HFFc6 (cell line): Measurements from ENCODE around the gene MTTP. TPM values are rescaled to one million over a fixed set of nuclear protein-coding genes. Genes with fewer than 3 reads are reported as not detected.

Experiments used
- DNase-seq: peaks from one replicate; pipeline ENCODE4 v3.0.0-alpha.2; 2018
- H3K27ac Mint-ChIP-seq: 2 replicates; pipeline ENCODE4 v1.8.0; 2020; ENCODE audit warnings: mild to moderate bottlenecking, mixed read lengths
- H3K27me3 Mint-ChIP-seq: 2 replicates; pipeline ENCODE4 v1.8.0; 2021; ENCODE audit warnings: mild to moderate bottlenecking, moderate library complexity, mixed read lengths; ENCODE audit not compliant: insufficient read depth
- H3K36me3 Mint-ChIP-seq: 2 replicates; pipeline ENCODE4 v1.8.0; 2021; ENCODE audit warnings: low read depth, mixed read lengths
- H3K4me1 Mint-ChIP-seq: 2 replicates; pipeline ENCODE4 v1.8.0; 2020; ENCODE audit warnings: low read depth, mixed read lengths
- H3K4me3 Mint-ChIP-seq: 2 replicates; pipeline ENCODE4 v1.8.0; 2020; ENCODE audit warnings: mild to moderate bottlenecking, moderate library complexity, mixed read lengths
- H3K9me3 Mint-ChIP-seq: 2 replicates; pipeline ENCODE4 v1.8.0; 2020; ENCODE audit warnings: mild to moderate bottlenecking, mixed read lengths
- CTCF ChIP-seq: fragments of 200-600 bp; sonication (generic); IDR thresholded peaks from 2 replicates; pipeline ENCODE4 v1.5.0; 2021; ENCODE audit warnings: antibody characterized with exemption, mild to moderate bottlenecking
- total RNA-seq, 6 experiments: library from RNA; stranded (reverse); fragmentation: NEBNext Ultra II Directional; extraction: Animal tissue kit (Norgen Biotek cat#: 25700); gene quantifications; 2 replicates in 1 of 6; 3 replicates in 5 of 6; pipeline ENCODE4 v1.2.3, GENCODE V29; 2021

The MTTP gene
- total RNA-seq, 6 experiments from 2014 or later: not detected

- Mint-ChIP-seq H3K4me1 (no peaks in the 10 kb centered on the region), H3K36me3 (no peaks in the 10 kb centered on the region), H3K27ac (no peak overlapping the region), H3K27me3 (peaks cover 4% of the 10 kb centered on the region; the same call in 1 of the 2 replicates), H3K4me3 (no peak overlapping the region), H3K9me3 (no peaks in the 10 kb centered on the region)
- DNase-seq: no peak
- no peak for TF ChIP-seq CTCF
These were observed 37.7 kb downstream of the MTTP start for GRCh38 chr4:99612281-99612680.

- Mint-ChIP-seq H3K27me3 (peaks cover 4% of the 10 kb centered on the region; the same call in 1 of the 2 replicates), H3K27ac (no peak overlapping the region), H3K36me3 (no peaks in the 10 kb centered on the region), H3K4me1 (no peaks in the 10 kb centered on the region), H3K9me3 (no peaks in the 10 kb centered on the region), H3K4me3 (no peak overlapping the region)
- no peak for TF ChIP-seq CTCF
- no peak for DNase-seq
These were observed 38.1 kb downstream of the MTTP start for GRCh38 chr4:99612704-99613103.

- Mint-ChIP-seq H3K9me3 (no peaks in the 10 kb centered on the region), H3K36me3 (no peaks in the 10 kb centered on the region), H3K4me3 (no peak overlapping the region), H3K27ac (no peak overlapping the region), H3K4me1 (no peaks in the 10 kb centered on the region), H3K27me3 (peaks cover 4% of the 10 kb centered on the region; the same call in 1 of the 2 replicates)
- DNase-seq: no peak
- TF ChIP-seq CTCF: no peak
These were observed 39.9 kb downstream of the MTTP start for GRCh38 chr4:99614491-99614890.

GRCh38 chr4:99615170-99615820 is 40.7 kb downstream of the MTTP start:
- no peak overlapping the region for H3K4me3 Mint-ChIP-seq

GRCh38 chr4:99617374-99617773 is 42.8 kb downstream of the MTTP start:
- no peak for TF ChIP-seq CTCF
- DNase-seq: no peak
- Mint-ChIP-seq H3K4me1 (no peaks in the 10 kb centered on the region), H3K4me3 (no peak overlapping the region), H3K27ac (no peak overlapping the region), H3K36me3 (no peaks in the 10 kb centered on the region), H3K27me3 (peaks cover 3% of the 10 kb centered on the region; the same call in 1 of the 2 replicates), H3K9me3 (no peaks in the 10 kb centered on the region)

More at GRCh38 chr4:99615170-99615820, 40.7 kb downstream of the MTTP start:
- TF ChIP-seq CTCF: no peak
- DNase-seq: no peak
- H3K27me3 Mint-ChIP-seq: peaks cover 3% of the 10 kb centered on the region; the same call in 1 of the 2 replicates
- H3K9me3 Mint-ChIP-seq: no peaks in the 10 kb centered on the region
- no peak overlapping the region for H3K27ac Mint-ChIP-seq
- H3K4me1 Mint-ChIP-seq: no peaks in the 10 kb centered on the region
- H3K36me3 Mint-ChIP-seq: no peaks in the 10 kb centered on the region
